ENCODE data around the gene TGM1.

TGM1 gene

GRCh38 chr14:24262821-24263733, at the start of gene TGM1:
TSS of gene TGM1 (minus strand) at chr14:24263177. CDS start at chr14:24262352, 825 bp downstream.
- no peak for DNase-seq (ENCODE audit: low spot score)

GRCh38 chr14:24311837-24312615, 49.0 kb upstream of the TGM1 start:
- DNase-seq (ENCODE audit: low spot score) = no peak

- DNase-seq (ENCODE audit: low spot score) = peak; percentile 92
These were observed 47.9 kb upstream of the TGM1 start, which contains the start of gene LTB4R for GRCh38 chr14:24310646-24311604. TSS of gene LTB4R (plus strand) at chr14:24311502. CDS start at chr14:24315652, 4,150 bp downstream.

GRCh38 chr14:24310265-24310645, 47.3 kb upstream of the TGM1 start:
- no peak for DNase-seq (ENCODE audit: low spot score)

- no peak for DNase-seq (ENCODE audit: low spot score)
These were observed 46.7 kb upstream of the TGM1 start, which contains the start of gene LTB4R2 for GRCh38 chr14:24309538-24310264. TSS of gene LTB4R2 (plus strand) at chr14:24310140. CDS start at chr14:24310665, 525 bp downstream.

DNA sequence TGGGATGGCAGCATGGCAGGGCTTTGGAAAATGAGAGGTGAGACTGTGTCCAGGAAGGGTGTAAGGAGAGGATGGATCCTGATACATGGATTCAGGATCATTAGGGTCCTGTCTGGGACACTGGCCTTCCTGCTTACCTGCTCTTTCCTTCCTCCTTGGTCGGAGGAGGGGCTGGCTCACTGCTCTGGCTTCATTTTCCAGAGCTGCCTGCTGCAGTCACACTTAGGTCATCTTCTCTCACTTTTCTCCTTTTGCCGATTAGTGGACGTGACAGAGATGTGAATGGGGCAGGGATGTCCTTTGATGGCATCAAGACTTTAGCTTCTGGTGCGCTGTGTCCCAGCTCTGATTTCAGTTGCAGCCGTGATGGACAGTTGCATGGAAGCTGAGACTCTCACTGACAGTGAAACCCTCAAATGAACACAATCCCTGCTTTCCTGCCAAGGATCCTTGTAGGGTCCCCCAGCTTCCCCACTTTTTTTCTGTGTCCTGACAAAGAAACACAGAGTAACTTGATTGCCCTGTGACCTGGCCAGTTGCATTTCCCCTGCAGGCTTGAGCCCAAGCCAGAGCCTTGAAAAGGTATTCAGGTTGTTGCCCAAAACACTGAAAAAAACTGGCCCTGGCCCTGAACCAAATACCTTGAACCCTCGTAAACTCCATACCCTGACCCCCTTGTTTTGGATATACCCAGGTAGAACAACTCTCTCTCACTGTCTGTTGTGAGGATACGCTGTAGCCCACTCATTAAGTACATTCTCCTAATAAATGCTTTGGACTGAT, 45.6 kb upstream of the TGM1 start:
- DNase-seq (ENCODE audit: low spot score) = no peak

GRCh38 chr14:24307575-24308341, 44.8 kb upstream of the TGM1 start, which contains the start of gene CIDEB:
TSS of gene CIDEB (minus strand) at chr14:24307977. CDS start at chr14:24307858, 119 bp downstream.
- peak; percentile 80 for DNase-seq (ENCODE audit: low spot score)

DNA sequence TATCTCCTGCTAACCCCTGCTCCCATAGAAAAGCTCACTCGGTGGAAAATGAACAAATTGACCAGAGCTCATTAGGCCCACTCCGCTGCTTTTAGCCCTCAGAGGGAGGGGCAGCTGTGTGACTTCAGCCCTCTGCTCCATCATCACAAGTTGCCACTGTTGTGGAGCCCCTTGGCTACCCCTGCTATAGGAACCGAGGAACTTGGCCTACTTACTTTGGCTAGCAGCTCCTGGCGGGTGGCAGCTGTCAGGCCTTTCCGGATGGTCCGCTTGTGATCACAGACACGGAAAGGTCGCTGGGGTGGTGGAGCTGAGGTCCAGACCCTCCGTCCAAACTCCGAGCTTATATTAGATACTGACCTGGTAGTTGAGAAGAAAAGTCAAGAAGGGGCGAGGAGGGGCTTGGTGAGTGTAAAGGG, 44.2 kb upstream of the TGM1 start:
- DNase-seq (ENCODE audit: low spot score) = no peak

- no peak for DNase-seq (ENCODE audit: low spot score)
These were observed 41.0 kb upstream of the TGM1 start for GRCh38 chr14:24304019-24304387.

- DNase-seq (ENCODE audit: low spot score) = no peak
These were observed 37.5 kb upstream of the TGM1 start for GRCh38 chr14:24300326-24300980.

DNA sequence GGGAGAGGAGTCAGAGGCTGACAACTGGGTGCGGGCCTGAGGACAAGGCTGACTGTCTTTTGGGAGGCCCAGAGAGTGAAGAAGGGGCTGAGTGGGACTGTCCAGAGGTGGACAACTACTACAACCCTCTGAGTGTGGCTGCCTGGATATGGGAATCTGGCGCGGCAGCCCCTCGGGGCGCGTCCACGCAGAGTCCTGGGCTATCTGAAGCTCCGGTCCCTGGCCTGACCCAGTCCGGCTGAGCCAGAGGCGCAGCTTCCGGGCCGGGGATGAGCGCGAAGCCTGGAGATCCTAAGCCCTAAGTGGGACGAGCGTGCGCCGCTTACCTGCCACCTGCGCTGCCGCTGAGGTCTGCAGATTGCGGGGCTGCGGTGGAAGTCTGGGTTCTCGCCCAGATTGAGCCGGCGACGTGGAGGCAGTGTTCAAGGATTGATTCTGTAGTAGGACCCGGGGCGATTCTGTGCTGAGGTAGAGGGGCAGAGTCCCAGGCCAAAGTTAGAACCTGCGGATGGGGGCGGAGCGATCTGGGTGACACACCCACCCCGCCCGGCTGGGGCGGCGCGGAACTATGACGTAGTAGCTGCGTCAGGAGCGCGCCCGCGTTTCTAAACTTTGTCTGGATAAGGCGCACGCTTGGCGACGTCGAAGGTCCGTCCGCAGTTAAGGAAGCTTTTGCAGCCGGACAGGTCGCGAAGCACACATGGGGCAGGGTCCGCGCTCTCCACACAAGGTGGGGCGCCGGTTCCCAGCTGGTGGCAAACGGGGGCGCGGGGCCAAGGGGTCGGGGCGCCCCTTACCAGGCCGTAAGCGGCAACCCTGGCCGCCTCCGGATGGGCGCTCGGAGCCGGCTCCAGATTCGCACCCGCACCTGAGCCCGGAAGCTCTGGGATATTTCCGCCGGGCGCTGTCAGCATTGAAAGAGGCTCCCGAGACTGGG, 36.5 kb upstream of the TGM1 start, which contains the start of the genes DHRS1 and NOP9:
TSS of gene DHRS1 (minus strand) at position 526 of the 937 bp plus-strand sequence. CDS start 674 bp downstream, outside the sequence.
TSS of gene NOP9 (plus strand) at position 596 of the 937 bp plus-strand sequence. CDS start at position 701, 105 bp downstream.
- DNase-seq (ENCODE audit: low spot score) = peak; percentile 96

GRCh38 chr14:24298892-24299254, 35.9 kb upstream of the TGM1 start:
- peak; percentile 87 for DNase-seq (ENCODE audit: low spot score)

DNA sequence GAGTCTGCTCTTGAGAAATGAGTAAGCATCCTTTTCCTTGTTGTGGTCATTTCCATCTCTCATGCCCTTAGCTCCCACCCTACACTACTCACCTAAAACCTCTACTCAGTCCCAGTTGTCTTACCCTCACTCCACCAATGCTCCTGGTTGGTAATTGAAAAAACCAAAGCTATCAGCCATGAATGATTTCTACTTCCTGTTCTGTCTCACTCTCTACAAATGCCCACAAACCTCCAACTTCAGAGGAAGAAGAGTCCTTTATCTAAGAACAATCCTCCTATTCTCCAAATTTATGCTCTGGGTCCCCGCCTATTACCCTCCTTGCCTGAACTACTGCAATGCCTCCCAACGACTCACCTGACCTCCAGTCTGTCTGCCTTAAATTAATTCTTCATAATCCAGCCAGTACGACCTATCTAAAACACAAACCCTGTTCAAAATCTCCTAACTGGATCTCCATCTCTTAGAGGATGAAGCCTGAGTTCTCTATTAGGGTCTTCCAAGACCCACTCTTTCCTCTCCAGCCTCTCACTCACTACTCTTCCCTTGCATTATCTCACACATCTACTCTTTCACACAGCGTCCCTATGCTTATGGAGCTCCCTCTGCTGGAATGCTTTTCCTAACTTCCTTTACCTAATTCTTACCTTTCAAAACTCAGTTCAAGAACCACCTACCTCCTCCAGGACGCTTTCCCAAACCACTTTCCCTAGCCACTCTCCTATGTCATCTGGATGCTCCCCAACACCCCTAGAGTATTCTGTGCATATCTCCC, 34.4 kb upstream of the TGM1 start:
- DNase-seq (ENCODE audit: low spot score) = no peak

DNA sequence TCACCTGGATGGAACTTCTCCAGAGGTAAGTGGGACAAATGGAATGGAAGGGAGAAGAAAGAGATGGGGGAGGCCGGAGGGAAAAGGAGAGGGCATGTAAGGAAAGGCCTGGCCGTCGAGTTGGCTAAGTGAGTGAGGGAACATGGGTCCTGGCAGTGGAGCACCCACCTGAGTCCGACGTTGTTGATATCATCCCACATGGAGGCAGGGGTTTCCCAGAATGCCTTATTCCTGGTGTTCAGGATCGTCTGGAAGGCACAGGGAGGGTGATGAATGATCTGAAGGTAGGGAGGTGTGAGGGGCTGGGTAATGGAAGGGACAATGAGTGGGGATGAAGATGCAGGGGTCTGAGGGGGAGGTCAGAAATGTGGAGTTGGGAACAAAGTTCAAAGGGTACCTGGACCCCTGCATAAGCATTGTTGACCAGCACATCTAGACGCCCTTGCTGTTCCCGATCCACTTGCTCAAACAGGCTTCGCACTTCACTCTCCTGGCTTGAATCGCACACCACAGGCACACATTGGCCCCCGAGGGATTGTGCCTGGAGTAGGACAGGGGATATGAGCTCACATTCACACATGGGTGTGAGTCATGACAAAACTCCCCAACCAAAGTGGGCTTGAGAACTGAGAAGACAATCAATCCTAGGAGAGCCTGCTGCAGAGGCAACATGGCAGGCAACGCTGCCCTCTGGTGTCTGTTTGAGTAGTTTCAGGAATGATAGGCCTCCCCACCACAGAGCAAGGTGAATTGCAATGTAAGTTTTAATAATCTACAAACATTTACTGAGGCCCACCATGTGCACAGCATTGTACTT, 33.6 kb upstream of the TGM1 start:
- DNase-seq (ENCODE audit: low spot score) = peak; percentile 89

DNA sequence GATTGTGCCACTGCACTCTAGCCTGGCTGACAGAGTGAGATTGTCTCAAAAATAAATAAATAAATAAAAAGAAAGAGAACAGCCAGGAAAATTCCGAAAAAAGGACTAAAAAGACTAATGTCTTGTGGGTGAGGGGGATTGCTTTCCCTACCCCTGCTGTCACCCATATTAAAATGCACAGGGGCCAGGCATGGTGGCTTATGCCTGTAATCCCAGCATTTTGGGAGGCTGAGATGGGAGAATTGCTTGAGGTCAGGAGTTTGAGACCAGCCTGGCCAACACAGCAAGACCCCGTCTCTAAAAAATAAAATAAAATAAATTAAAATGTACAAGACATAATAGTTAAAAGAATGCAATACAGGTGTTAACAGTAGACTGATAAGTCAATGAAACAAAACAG, 30.5 kb upstream of the TGM1 start:
- no peak for DNase-seq (ENCODE audit: low spot score)

Measured in AG08396 (cell line).